CD14-positive monocyte (primary cell): Measurements from ENCODE around the gene NCKAP1. TPM values are rescaled to one million over a fixed set of nuclear protein-coding genes. Genes with fewer than 3 reads are reported as not detected.

Source experiments
- DNase-seq, 3 donors: peaks; one replicate each; pipeline ENCODE4 v3.0.0-alpha.2; 2011 to 2022
- H2AFZ ChIP-seq: 2 replicates; pipeline ENCODE4 v1.6.0; 2012; ENCODE audit warnings: mild to moderate bottlenecking, low read depth, low read length, inconsistent platforms; ENCODE audit not compliant: insufficient read depth, poor library complexity, severe bottlenecking
- H3K27ac ChIP-seq, 2 donors: 1 replicate in 1 of 2; 2 replicates in 1 of 2; pipeline ENCODE4 v1.5.1; 2012 to 2013; ENCODE audit warnings: low read length in 2 of 2, control low read depth in 1 of 2, inconsistent platforms in 1 of 2, low read depth in 1 of 2, mild to moderate bottlenecking in 1 of 2
- H3K27me3 ChIP-seq, 2 donors: one replicate each; pipeline versions ENCODE4 v1.6.0 to v1.6.1; 2011 to 2013; ENCODE audit warnings: low read length in 2 of 2; ENCODE audit not compliant: control insufficient read depth in 2 of 2, insufficient read depth in 2 of 2
- H3K36me3 ChIP-seq, 2 donors: replicated peaks in 1 of 2; 1 replicate in 1 of 2; 2 replicates in 1 of 2; pipeline versions ENCODE4 v1.5.1 to v1.6.1; 2012 to 2013; ENCODE audit warnings: low read length in 2 of 2, control low read depth in 1 of 2, inconsistent platforms in 1 of 2, mild to moderate bottlenecking in 1 of 2; ENCODE audit not compliant: insufficient read depth in 2 of 2, control insufficient read depth in 1 of 2
- H3K4me1 ChIP-seq, 2 donors: 1 replicate in 1 of 2; 2 replicates in 1 of 2; pipeline versions ENCODE4 v1.5.1 to v1.6.1; 2012 to 2013; ENCODE audit warnings: low read length in 2 of 2, control low read depth in 1 of 2, inconsistent platforms in 1 of 2, mild to moderate bottlenecking in 1 of 2, moderate library complexity in 1 of 2; ENCODE audit not compliant: insufficient read depth in 2 of 2, control insufficient read depth in 1 of 2
- H3K4me2 ChIP-seq: replicated peaks from 2 replicates; pipeline ENCODE3; 2012; ENCODE audit warnings: low read length, moderate library complexity, mild to moderate bottlenecking; ENCODE audit not compliant: poor library complexity, severe bottlenecking; ENCODE audit errors: extremely low read depth
- H3K4me3 ChIP-seq, 3 experiments: fragments of 200-600 bp in 1 of 3; sonication (generic) in 1 of 3; replicated peaks in 1 of 3; 1 replicate in 2 of 3; 2 replicates in 1 of 3; pipeline ENCODE4 v1.5.1; 2011 to 2013; ENCODE audit warnings: low read length in 3 of 3, mild to moderate bottlenecking in 3 of 3, control low read depth in 2 of 3, low read depth in 2 of 3, inconsistent platforms in 1 of 3, moderate library complexity in 1 of 3
- H3K79me2 ChIP-seq: 2 replicates; pipeline ENCODE4 v1.6.0; 2012; ENCODE audit warnings: mild to moderate bottlenecking, control low read depth, inconsistent platforms, low read length, moderate library complexity; ENCODE audit not compliant: insufficient read depth
- H3K9ac ChIP-seq: 2 replicates; pipeline ENCODE4 v1.6.0; 2017; ENCODE audit warnings: low read length, mild to moderate bottlenecking; ENCODE audit not compliant: insufficient read depth, poor library complexity, severe bottlenecking
- H3K9me3 ChIP-seq, 2 donors: replicated peaks in 1 of 2; 1 replicate in 1 of 2; 2 replicates in 1 of 2; pipeline versions ENCODE4 v1.5.1 to v1.6.1; 2012 to 2013; ENCODE audit warnings: low read length in 2 of 2, control low read depth in 1 of 2; ENCODE audit not compliant: control insufficient read depth in 1 of 2, insufficient read depth in 1 of 2
- H4K20me1 ChIP-seq: 2 replicates; pipeline ENCODE4 v1.6.0; 2012; ENCODE audit warnings: mild to moderate bottlenecking, low read length, control low read depth, moderate library complexity; ENCODE audit not compliant: insufficient read depth
- H3K27ac Mint-ChIP-seq, 7 donors: one replicate each; pipeline ENCODE4 v1.8.0; 2020; ENCODE audit warnings: mild to moderate bottlenecking in 7 of 7, mixed read lengths in 7 of 7, moderate library complexity in 6 of 7, inconsistent platforms in 2 of 7
- H3K27me3 Mint-ChIP-seq, 3 donors: one replicate each; pipeline ENCODE4 v1.8.0; 2021 to 2022; ENCODE audit warnings: low read depth in 3 of 3, mild to moderate bottlenecking in 3 of 3, mixed read lengths in 3 of 3, moderate library complexity in 3 of 3, inconsistent platforms in 1 of 3
- H3K36me3 Mint-ChIP-seq, 2 donors: one replicate each; pipeline ENCODE4 v1.8.0; 2020; ENCODE audit warnings: mixed read lengths in 2 of 2, inconsistent platforms in 1 of 2, mild to moderate bottlenecking in 1 of 2
- H3K4me1 Mint-ChIP-seq: one replicate; pipeline ENCODE4 v1.8.0; 2020; ENCODE audit warnings: mild to moderate bottlenecking, mixed read lengths
- H3K4me3 Mint-ChIP-seq, 2 donors: one replicate each; pipeline ENCODE4 v1.8.0; 2020; ENCODE audit warnings: mild to moderate bottlenecking in 2 of 2, mixed read lengths in 2 of 2, moderate library complexity in 1 of 2
- H3K9me3 Mint-ChIP-seq, 7 donors: one replicate each; pipeline ENCODE4 v1.8.0; 2020 to 2022; ENCODE audit warnings: mixed read lengths in 7 of 7, mild to moderate bottlenecking in 6 of 7, moderate library complexity in 6 of 7, inconsistent platforms in 2 of 7
- WGBS: methylation state at CpG from one replicate; pipeline ENCODE4 v1.1.5; 2013; ENCODE audit warnings: missing lambda C conversion rate; ENCODE audit not compliant: insufficient coverage; 5-methylcytosine and 5-hydroxymethylcytosine counted together
- intact Hi-C, 2 donors: fragments of 100-400 bp; cut with micrococcal nuclease; formaldehyde crosslinking; loops; one replicate each; pipeline versions ENCODE4 v1.15.0 to v1.15.1; 2023
- polyA plus RNA-seq, 3 donors: library from polyadenylated mRNA; depleted of rRNA in 1 of 3; unstranded in 2 of 3; stranded (reverse) in 1 of 3; fragments of 300-500 nt in 2 of 3; fragments of >200 nt in 1 of 3; fragmentation: Illumina TruSeq in 2 of 3; gene quantifications; 1 replicate in 2 of 3; 2 replicates in 1 of 3; pipeline ENCODE4 v1.2.3, GENCODE V29; 2012 to 2021
- TF ChIP-seq, protein P1 (sequence below): fragments of 200-600 bp; IDR thresholded peaks from one replicate; pipeline ENCODE4 v1.8.0; 2022; ENCODE audit warnings: antibody characterized with exemption, mild to moderate bottlenecking

Gene NCKAP1
- polyA plus RNA-seq, 3 donors = 0.01 TPM; not detected in 2

DNA sequence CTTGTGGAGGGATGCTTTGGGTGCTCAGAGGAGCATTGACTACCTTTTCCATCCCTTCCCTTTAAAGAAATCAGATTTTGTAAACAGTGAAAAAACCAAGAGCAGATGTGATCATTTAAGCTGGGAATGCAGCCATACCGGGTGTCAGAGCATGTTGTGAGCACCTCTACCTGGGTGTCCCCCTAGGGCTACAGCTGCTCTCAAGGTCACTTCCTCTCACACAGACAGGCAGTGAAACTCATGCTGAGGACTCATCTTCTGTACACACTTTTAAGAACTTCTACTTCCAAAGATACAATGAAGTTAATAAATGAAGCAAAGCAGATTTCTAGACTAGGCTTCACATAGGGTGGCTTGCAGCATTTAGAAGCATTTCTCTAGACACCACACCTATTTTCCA is 123.4 kb downstream of the NCKAP1 start:
- 100% methylated on average over 1 of the region's 1 CpG for WGBS

DNA sequence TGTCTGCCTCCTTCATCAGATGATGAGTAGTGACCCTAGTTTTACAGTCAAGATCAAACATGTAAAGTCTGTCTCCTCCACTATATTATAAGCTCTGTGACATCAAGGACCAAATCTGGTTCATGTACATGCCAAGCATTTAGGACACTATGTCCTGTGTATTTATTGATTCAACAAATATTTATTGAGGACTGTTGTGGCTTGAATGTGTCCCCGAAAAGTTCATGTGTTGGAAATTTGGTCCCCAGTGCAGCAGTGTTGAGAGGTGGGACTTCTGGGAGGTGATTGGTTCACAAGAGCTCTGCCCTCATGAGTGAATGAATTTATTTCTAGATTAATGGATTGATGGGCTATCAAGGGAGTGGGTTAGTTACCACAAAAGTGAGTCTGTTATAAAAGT is 125.2 kb downstream of the NCKAP1 start:
- TF ChIP-seq, protein P1, sequence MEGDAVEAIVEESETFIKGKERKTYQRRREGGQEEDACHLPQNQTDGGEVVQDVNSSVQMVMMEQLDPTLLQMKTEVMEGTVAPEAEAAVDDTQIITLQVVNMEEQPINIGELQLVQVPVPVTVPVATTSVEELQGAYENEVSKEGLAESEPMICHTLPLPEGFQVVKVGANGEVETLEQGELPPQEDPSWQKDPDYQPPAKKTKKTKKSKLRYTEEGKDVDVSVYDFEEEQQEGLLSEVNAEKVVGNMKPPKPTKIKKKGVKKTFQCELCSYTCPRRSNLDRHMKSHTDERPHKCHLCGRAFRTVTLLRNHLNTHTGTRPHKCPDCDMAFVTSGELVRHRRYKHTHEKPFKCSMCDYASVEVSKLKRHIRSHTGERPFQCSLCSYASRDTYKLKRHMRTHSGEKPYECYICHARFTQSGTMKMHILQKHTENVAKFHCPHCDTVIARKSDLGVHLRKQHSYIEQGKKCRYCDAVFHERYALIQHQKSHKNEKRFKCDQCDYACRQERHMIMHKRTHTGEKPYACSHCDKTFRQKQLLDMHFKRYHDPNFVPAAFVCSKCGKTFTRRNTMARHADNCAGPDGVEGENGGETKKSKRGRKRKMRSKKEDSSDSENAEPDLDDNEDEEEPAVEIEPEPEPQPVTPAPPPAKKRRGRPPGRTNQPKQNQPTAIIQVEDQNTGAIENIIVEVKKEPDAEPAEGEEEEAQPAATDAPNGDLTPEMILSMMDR = no peak
- WGBS = 100% methylated on average over 1 of the region's 1 CpG
- H3K36me3 Mint-ChIP-seq = no peaks in the 10 kb centered on the region

More for the DNA sequence above, 123.4 kb downstream of the NCKAP1 start:
- no peaks in the 10 kb centered on the region for H3K36me3 Mint-ChIP-seq
- no peak for DNase-seq
- TF ChIP-seq, protein P1 = no peak
- Histone ChIP-seq H3K4me1 (no peaks in the 10 kb centered on the region), H3K9me3 (no peaks in the 10 kb centered on the region), H3K27me3 (no peaks in the 10 kb centered on the region), H4K20me1 (no peaks in the 10 kb centered on the region), H3K27ac (no peak overlapping the region), H3K4me3 (no peak overlapping the region), H3K79me2 (no peaks in the 10 kb centered on the region), H2AFZ (no peak overlapping the region), H3K9ac (no peak overlapping the region), H3K36me3 (no peaks in the 10 kb centered on the region), H3K4me2 (no peak overlapping the region)
- H3K9me3 Mint-ChIP-seq = peaks cover 0 to 3% (median 0%) of the 10 kb centered on the region in 7 donors
- intact Hi-C loops = no loop called here
- no peak overlapping the region for H3K4me3 Mint-ChIP-seq
- no peaks in the 10 kb centered on the region for H3K4me1 Mint-ChIP-seq
- H3K27ac Mint-ChIP-seq = no peak overlapping the region
- peaks cover 0 to 2% (median 0%) of the 10 kb centered on the region in 3 donors for H3K27me3 Mint-ChIP-seq

More for the DNA sequence above, 125.2 kb downstream of the NCKAP1 start:
- no peaks in the 10 kb centered on the region for H4K20me1 ChIP-seq
- H3K9me3 Mint-ChIP-seq = peaks cover 0 to 2% (median 0%) of the 10 kb centered on the region in 7 donors
- no peaks in the 10 kb centered on the region for H3K4me1 ChIP-seq
- no peaks in the 10 kb centered on the region for H3K4me1 Mint-ChIP-seq
- no peaks in the 10 kb centered on the region for H3K79me2 ChIP-seq
- no peak overlapping the region for H3K4me3 ChIP-seq
- H3K9ac ChIP-seq = no peak overlapping the region
- no peak overlapping the region for H3K4me3 Mint-ChIP-seq
- H2AFZ ChIP-seq = no peak overlapping the region
- H3K36me3 ChIP-seq = no peaks in the 10 kb centered on the region
- H3K27me3 Mint-ChIP-seq = peaks cover 0 to 2% (median 0%) of the 10 kb centered on the region in 3 donors
- H3K27ac Mint-ChIP-seq = no peak overlapping the region
- no peaks in the 10 kb centered on the region for H3K27me3 ChIP-seq
- no peak overlapping the region for H3K4me2 ChIP-seq
- intact Hi-C loops = no loop called here
- no peaks in the 10 kb centered on the region for H3K9me3 ChIP-seq
- no peak overlapping the region for H3K27ac ChIP-seq
- no peak for DNase-seq
